MCF 10A (cell line): ENCODE data around the gene SLX4IP. TPM values are rescaled to one million over a fixed set of nuclear protein-coding genes. Genes with fewer than 3 reads are reported as not detected.

Source experiments
- BruUV-seq: library from RNA; stranded (reverse); fragments of 400-500 nt; replicated peaks from 2 replicates; lab custom pipeline; 2021; lab: Mats Ljungman, UMichigan
- CTCF ChIA-PET: fragments of 300-600 bp; sonication (Branson Sonifier 250); formaldehyde crosslinking; extraction: SDS; loops from one replicate; lab custom pipeline; 2021; ENCODE audit warnings: antibody characterized with exemption, inconsistent platforms; lab: Yijun Ruan, JAX
- POLR2A ChIA-PET: fragments of 300-600, 350-650 bp; sonication (Branson Sonifier 250); formaldehyde crosslinking; extraction: SDS; loops from one replicate; lab custom pipeline; 2020; ENCODE audit warnings: antibody characterized with exemption, inconsistent platforms; lab: Yijun Ruan, JAX
- DNase-seq: peaks from one replicate; pipeline ENCODE4 v3.0.0-alpha.2; 2018; ENCODE audit not compliant: unreplicated experiment
- H3K27ac Mint-ChIP-seq: one replicate; pipeline ENCODE4 v1.8.0; 2022; ENCODE audit warnings: mild to moderate bottlenecking, low read depth, mixed read lengths; ENCODE audit not compliant: unreplicated experiment
- H3K27me3 Mint-ChIP-seq: one replicate; pipeline ENCODE4 v1.8.0; 2022; ENCODE audit warnings: mixed read lengths; ENCODE audit not compliant: insufficient read depth, unreplicated experiment
- H3K36me3 Mint-ChIP-seq: one replicate; pipeline ENCODE4 v1.8.0; 2022; ENCODE audit warnings: mild to moderate bottlenecking, moderate library complexity, mixed read lengths; ENCODE audit not compliant: insufficient read depth, unreplicated experiment
- H3K4me1 Mint-ChIP-seq: one replicate; pipeline ENCODE4 v1.8.0; 2022; ENCODE audit warnings: mixed read lengths; ENCODE audit not compliant: insufficient read depth, unreplicated experiment
- H3K4me3 Mint-ChIP-seq: one replicate; pipeline ENCODE4 v1.8.0; 2022; ENCODE audit warnings: mild to moderate bottlenecking, moderate library complexity, mixed read lengths; ENCODE audit not compliant: unreplicated experiment
- H3K9me3 Mint-ChIP-seq: one replicate; pipeline ENCODE4 v1.8.0; 2022; ENCODE audit warnings: mixed read lengths; ENCODE audit not compliant: unreplicated experiment
- intact Hi-C: fragments of 100-400 bp; cut with micrococcal nuclease; formaldehyde crosslinking; loops from 2 replicates; pipeline ENCODE4 v1.14.1; 2022
- total RNA-seq: library from RNA; stranded (reverse); gene quantifications from 2 replicates; pipeline ENCODE4 v1.2.3, GENCODE V29; 2022
- TF ChIP-seq, protein P1 (sequence below): fragments of 200-600 bp; IDR thresholded peaks from one replicate; pipeline ENCODE4 v1.8.0; 2022; ENCODE audit warnings: antibody characterized with exemption, mild to moderate bottlenecking; ENCODE audit not compliant: unreplicated experiment

The SLX4IP gene
- total RNA-seq, 1 experiment from 2014 or later: 11.2 TPM

GRCh38 chr20:10565922-10566897 is 131.1 kb downstream of the SLX4IP start:
- no peak overlapping the region for H3K27ac Mint-ChIP-seq
- H3K27me3 Mint-ChIP-seq: no peaks in the 10 kb centered on the region
- intact Hi-C loops: no loop called here
- DNase-seq: no peak
- TF ChIP-seq, protein P1, sequence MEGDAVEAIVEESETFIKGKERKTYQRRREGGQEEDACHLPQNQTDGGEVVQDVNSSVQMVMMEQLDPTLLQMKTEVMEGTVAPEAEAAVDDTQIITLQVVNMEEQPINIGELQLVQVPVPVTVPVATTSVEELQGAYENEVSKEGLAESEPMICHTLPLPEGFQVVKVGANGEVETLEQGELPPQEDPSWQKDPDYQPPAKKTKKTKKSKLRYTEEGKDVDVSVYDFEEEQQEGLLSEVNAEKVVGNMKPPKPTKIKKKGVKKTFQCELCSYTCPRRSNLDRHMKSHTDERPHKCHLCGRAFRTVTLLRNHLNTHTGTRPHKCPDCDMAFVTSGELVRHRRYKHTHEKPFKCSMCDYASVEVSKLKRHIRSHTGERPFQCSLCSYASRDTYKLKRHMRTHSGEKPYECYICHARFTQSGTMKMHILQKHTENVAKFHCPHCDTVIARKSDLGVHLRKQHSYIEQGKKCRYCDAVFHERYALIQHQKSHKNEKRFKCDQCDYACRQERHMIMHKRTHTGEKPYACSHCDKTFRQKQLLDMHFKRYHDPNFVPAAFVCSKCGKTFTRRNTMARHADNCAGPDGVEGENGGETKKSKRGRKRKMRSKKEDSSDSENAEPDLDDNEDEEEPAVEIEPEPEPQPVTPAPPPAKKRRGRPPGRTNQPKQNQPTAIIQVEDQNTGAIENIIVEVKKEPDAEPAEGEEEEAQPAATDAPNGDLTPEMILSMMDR: no peak
- BruUV-seq: no TSS peak
- H3K9me3 Mint-ChIP-seq: no peaks in the 10 kb centered on the region
- no peak overlapping the region for H3K4me3 Mint-ChIP-seq
- CTCF ChIA-PET: interaction anchor here (0.7 to 1.5 kb wide), 4 partner anchors 8 to 621 kb away, joined by 3 to 11 read pairs (median 4); no protein-coding TSS in a partner anchor
- H3K36me3 Mint-ChIP-seq: peaks cover 24% of the 10 kb centered on the region
- H3K4me1 Mint-ChIP-seq: no peaks in the 10 kb centered on the region
- POLR2A ChIA-PET: interaction anchor here (0.6 to 3.3 kb wide), 11 partner anchors 9 to 201 kb away, joined by 3 to 19 read pairs (median 3); partner anchors contain the start of gene JAG1

DNA sequence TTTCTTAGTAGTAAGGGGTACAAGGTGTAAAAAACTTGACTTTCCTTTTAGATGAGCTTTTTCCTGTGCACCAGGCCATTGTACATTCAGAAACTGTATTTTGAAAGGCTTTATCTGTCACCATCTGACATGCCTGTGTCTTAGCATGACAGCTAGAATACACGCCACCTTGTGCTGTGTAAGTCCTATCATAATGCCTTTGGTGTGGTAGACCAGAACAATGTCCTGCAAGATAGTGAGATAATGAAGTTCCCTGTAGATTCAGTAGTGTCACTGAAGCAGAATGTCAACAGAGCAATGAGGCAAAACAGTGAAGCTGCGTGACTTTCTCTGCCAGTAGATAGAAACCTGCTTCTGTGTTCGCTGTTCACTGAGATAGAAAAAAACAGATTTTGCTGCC is 132.9 kb downstream of the SLX4IP start:
- ChIA-PET CTCF (no interaction called here), POLR2A (no interaction called here)
- no peaks in the 10 kb centered on the region for H3K4me1 Mint-ChIP-seq
- intact Hi-C loops: no loop called here
- TF ChIP-seq, protein P1: no peak
- H3K9me3 Mint-ChIP-seq: no peaks in the 10 kb centered on the region
- no peak overlapping the region for H3K4me3 Mint-ChIP-seq
- H3K27ac Mint-ChIP-seq: no peak overlapping the region
- peaks cover 18% of the 10 kb centered on the region for H3K36me3 Mint-ChIP-seq
- H3K27me3 Mint-ChIP-seq: no peaks in the 10 kb centered on the region
- DNase-seq: no peak
- BruUV-seq: no TSS peak

- ChIA-PET CTCF (interaction anchor here (0.6 to 1.4 kb wide), 5 partner anchors 19 to 941 kb away, joined by 3 to 4 read pairs (median 3); no protein-coding TSS in a partner anchor), POLR2A (interaction anchor here (0.6 to 2.9 kb wide), 5 partner anchors 11 to 103 kb away, joined by 3 to 11 read pairs (median 5); partner anchors contain the start of gene JAG1)
- BruUV-seq: no TSS peak
- Mint-ChIP-seq H3K27ac (no peak overlapping the region), H3K27me3 (no peaks in the 10 kb centered on the region), H3K4me1 (no peaks in the 10 kb centered on the region), H3K9me3 (no peaks in the 10 kb centered on the region), H3K36me3 (peaks cover 15% of the 10 kb centered on the region), H3K4me3 (no peak overlapping the region)
- intact Hi-C loops: no loop called here
- TF ChIP-seq, protein P1: no peak
- no peak for DNase-seq
Measured at GRCh38 chr20:10571313-10571815, 136.3 kb downstream of the SLX4IP start.

- BruUV-seq: no TSS peak
- no peaks in the 10 kb centered on the region for H3K27me3 Mint-ChIP-seq
- no peaks in the 10 kb centered on the region for H3K9me3 Mint-ChIP-seq
- intact Hi-C loops: no loop called here
- H3K27ac Mint-ChIP-seq: no peak overlapping the region
- ChIA-PET POLR2A (interaction anchor here (0.6 to 2.9 kb wide), 5 partner anchors 8 to 18 kb away, joined by 3 to 11 read pairs (median 4); no protein-coding TSS in a partner anchor), CTCF (interaction anchor here (0.6 kb wide), 1 partner anchor 37 kb away, joined by 5 read pairs; no protein-coding TSS in a partner anchor)
- peaks cover under 1% of the 10 kb centered on the region for H3K4me1 Mint-ChIP-seq
- DNase-seq: no peak
- H3K36me3 Mint-ChIP-seq: peaks cover 4% of the 10 kb centered on the region
- no peak overlapping the region for H3K4me3 Mint-ChIP-seq
- TF ChIP-seq, protein P1: no peak
Measured at GRCh38 chr20:10572853-10573252, 137.7 kb downstream of the SLX4IP start.
